Central memory CD4-positive, alpha-beta T cell (primary cell): ENCODE results near the gene HERC2.
"Not testable (repeated sequence)": the region's sequence is repeated elsewhere in the genome, so short reads cannot be mapped to it uniquely, and the experiment has no call there.

Source experiments
- DNase-seq: peaks from one replicate; pipeline ENCODE4 v3.0.0; 2022

HERC2 gene

GRCh38 chr15:28179270-28179669, 142.7 kb downstream of the HERC2 start:
- DNase-seq = no peak

- no peak for DNase-seq
Measured at GRCh38 chr15:28178727-28179126, 143.3 kb downstream of the HERC2 start.

GRCh38 chr15:28178290-28178689, 143.7 kb downstream of the HERC2 start:
- no peak for DNase-seq

GRCh38 chr15:28169366-28169765, 152.6 kb downstream of the HERC2 start:
- DNase-seq = no peak

- DNase-seq = not testable (repeated sequence)
Measured at GRCh38 chr15:28168405-28169121, 153.4 kb downstream of the HERC2 start.

- DNase-seq = no peak
Measured at GRCh38 chr15:28167042-28167441, 154.9 kb downstream of the HERC2 start.

- DNase-seq = no peak
Measured at GRCh38 chr15:28165791-28166190, 156.2 kb downstream of the HERC2 start.

GRCh38 chr15:28164876-28165275, 157.1 kb downstream of the HERC2 start:
- no peak for DNase-seq

GRCh38 chr15:28154283-28154682, 167.7 kb downstream of the HERC2 start:
- no peak for DNase-seq

GRCh38 chr15:28153492-28154119, 168.4 kb downstream of the HERC2 start:
- no peak for DNase-seq

- not testable (repeated sequence) for DNase-seq
Measured at GRCh38 chr15:28152538-28152923, 169.4 kb downstream of the HERC2 start.

- not testable (repeated sequence) for DNase-seq
Measured at GRCh38 chr15:28151864-28152537, 170.0 kb downstream of the HERC2 start.

- DNase-seq = no peak
Measured at GRCh38 chr15:28147801-28148200, 174.2 kb downstream of the HERC2 start.

GRCh38 chr15:28145419-28145818, 176.6 kb downstream of the HERC2 start:
- not testable (repeated sequence) for DNase-seq

- DNase-seq = no peak
Measured at GRCh38 chr15:28140062-28140461, 181.9 kb downstream of the HERC2 start.

- not testable (repeated sequence) for DNase-seq
Measured at GRCh38 chr15:28137408-28138039, 184.5 kb downstream of the HERC2 start.

GRCh38 chr15:28136236-28136904, 185.6 kb downstream of the HERC2 start:
- peak; percentile 9 for DNase-seq

GRCh38 chr15:28133281-28133680, 188.7 kb downstream of the HERC2 start:
- no peak for DNase-seq

- no peak for DNase-seq
Measured at GRCh38 chr15:28132524-28133275, 189.3 kb downstream of the HERC2 start.

- DNase-seq = no peak
Measured at GRCh38 chr15:28131946-28132345, 190.0 kb downstream of the HERC2 start.

- DNase-seq = no peak
Measured at GRCh38 chr15:28131400-28131799, 190.6 kb downstream of the HERC2 start.

GRCh38 chr15:28130651-28131050, 191.3 kb downstream of the HERC2 start:
- DNase-seq = no peak
